ENCODE data around the gene FREM1. TPM values are rescaled to one million over a fixed set of nuclear protein-coding genes. Genes with fewer than 3 reads are reported as not detected.

The FREM1 gene

Small RNA genes lying within 50 kb of the gene (small RNA-seq; reads per million reads assigned to genes)
- not detected for gene RNU6-1260P (ENCODE audit: insufficient read depth)

Measured in neuronal stem cell (in vitro differentiated cells).